ENCODE results near the gene MYG1.

Gene MYG1

GRCh38 chr12:53267306-53267998, 32.0 kb upstream of the MYG1 start:
- 62 to 80% methylated on average over 7 to 9 of the region's 18 CpGs for WGBS, 2 experiments (ENCODE audit: insufficient coverage in 2 of 2)

GRCh38 chr12:53267999-53268629, 31.4 kb upstream of the MYG1 start, which contains the start of gene ESPL1:
Gene ESPL1 (plus strand): TSS chr12:53268299. CDS start chr12:53268767, 468 bp downstream.
- H3K27ac ChIP-seq (ENCODE audit: low read depth, low read length, severe bottlenecking) = no peak within 1 kb of the TSS
- peaks cover 20% of the 10 kb centered on the region for H3K4me1 ChIP-seq (ENCODE audit: control insufficient read depth, insufficient read depth, low read length, poor library complexity, severe bottlenecking)
- H3K9me3 ChIP-seq (ENCODE audit: control insufficient read depth, low read length) = no peaks in the 10 kb centered on the region
- WGBS, 2 experiments (ENCODE audit: insufficient coverage in 2 of 2) = 0 to 1% methylated on average over 39 to 46 of the region's 58 CpGs
- peaks cover 36% of the 10 kb centered on the region for H3K36me3 ChIP-seq (ENCODE audit: control insufficient read depth, insufficient read depth, low read length)
- H3K4me3 ChIP-seq (ENCODE audit: extremely low read depth, insufficient read depth, low read length, poor library complexity, severe bottlenecking) = peak within 1 kb of the TSS; percentile 62

More at GRCh38 chr12:53267306-53267998, 32.0 kb upstream of the MYG1 start:
- Histone ChIP-seq H3K4me1 (ENCODE audit: control insufficient read depth, insufficient read depth, low read length, poor library complexity, severe bottlenecking) (peaks cover 19% of the 10 kb centered on the region), H3K9me3 (ENCODE audit: control insufficient read depth, low read length) (no peaks in the 10 kb centered on the region), H3K27ac (ENCODE audit: low read depth, low read length, severe bottlenecking) (no peak overlapping the region), H3K36me3 (ENCODE audit: control insufficient read depth, insufficient read depth, low read length) (peaks cover 30% of the 10 kb centered on the region), H3K4me3 (ENCODE audit: extremely low read depth, insufficient read depth, low read length, poor library complexity, severe bottlenecking) (peak overlapping the region; percentile 62)

GRCh38 chr12:53268630-53269562, 30.6 kb upstream of the MYG1 start:
- Histone ChIP-seq H3K9me3 (ENCODE audit: control insufficient read depth, low read length) (no peaks in the 10 kb centered on the region), H3K4me3 (ENCODE audit: extremely low read depth, insufficient read depth, low read length, poor library complexity, severe bottlenecking) (peak overlapping the region; percentile 62), H3K4me1 (ENCODE audit: control insufficient read depth, insufficient read depth, low read length, poor library complexity, severe bottlenecking) (peaks cover 20% of the 10 kb centered on the region), H3K36me3 (ENCODE audit: control insufficient read depth, insufficient read depth, low read length) (peaks cover 36% of the 10 kb centered on the region), H3K27ac (ENCODE audit: low read depth, low read length, severe bottlenecking) (no peak overlapping the region)
- WGBS, 2 experiments (ENCODE audit: insufficient coverage in 2 of 2) = 74% methylated on average over 16 to 17 of the region's 20 CpGs

GRCh38 chr12:53274445-53274844, 25.1 kb upstream of the MYG1 start:
- 94 to 100% methylated on average over 4 of the region's 5 CpGs for WGBS, 2 experiments (ENCODE audit: insufficient coverage in 2 of 2)
- Histone ChIP-seq H3K4me1 (ENCODE audit: control insufficient read depth, insufficient read depth, low read length, poor library complexity, severe bottlenecking) (peaks cover 14% of the 10 kb centered on the region), H3K4me3 (ENCODE audit: extremely low read depth, insufficient read depth, low read length, poor library complexity, severe bottlenecking) (no peak overlapping the region), H3K9me3 (ENCODE audit: control insufficient read depth, low read length) (no peaks in the 10 kb centered on the region), H3K27ac (ENCODE audit: low read depth, low read length, severe bottlenecking) (no peak overlapping the region), H3K36me3 (ENCODE audit: control insufficient read depth, insufficient read depth, low read length) (peaks cover 78% of the 10 kb centered on the region)

- Histone ChIP-seq H3K36me3 (ENCODE audit: control insufficient read depth, insufficient read depth, low read length) (peaks cover 77% of the 10 kb centered on the region), H3K9me3 (ENCODE audit: control insufficient read depth, low read length) (no peaks in the 10 kb centered on the region), H3K27ac (ENCODE audit: low read depth, low read length, severe bottlenecking) (no peak overlapping the region), H3K4me1 (ENCODE audit: control insufficient read depth, insufficient read depth, low read length, poor library complexity, severe bottlenecking) (peaks cover 4% of the 10 kb centered on the region), H3K4me3 (ENCODE audit: extremely low read depth, insufficient read depth, low read length, poor library complexity, severe bottlenecking) (no peak overlapping the region)
- WGBS, 2 experiments (ENCODE audit: insufficient coverage in 2 of 2) = 92 to 100% methylated on average over 11 of the region's 11 CpGs
These were observed 23.0 kb upstream of the MYG1 start for GRCh38 chr12:53276511-53276910.

GRCh38 chr12:53277981-53278380, 21.5 kb upstream of the MYG1 start:
- WGBS, 2 experiments (ENCODE audit: insufficient coverage in 2 of 2) = 97 to 98% methylated on average over 7 of the region's 9 CpGs
- H3K4me1 ChIP-seq (ENCODE audit: control insufficient read depth, insufficient read depth, low read length, poor library complexity, severe bottlenecking) = no peaks in the 10 kb centered on the region
- H3K4me3 ChIP-seq (ENCODE audit: extremely low read depth, insufficient read depth, low read length, poor library complexity, severe bottlenecking) = no peak overlapping the region
- no peak overlapping the region for H3K27ac ChIP-seq (ENCODE audit: low read depth, low read length, severe bottlenecking)
- H3K9me3 ChIP-seq (ENCODE audit: control insufficient read depth, low read length) = no peaks in the 10 kb centered on the region
- H3K36me3 ChIP-seq (ENCODE audit: control insufficient read depth, insufficient read depth, low read length) = peaks cover 80% of the 10 kb centered on the region

GRCh38 chr12:53279283-53279869, 20.1 kb upstream of the MYG1 start:
- peaks cover 91% of the 10 kb centered on the region for H3K36me3 ChIP-seq (ENCODE audit: control insufficient read depth, insufficient read depth, low read length)

GRCh38 chr12:53279888-53280498, 19.5 kb upstream of the MYG1 start:
- WGBS, 2 experiments (ENCODE audit: insufficient coverage in 2 of 2) = 87 to 94% methylated on average over 5 of the region's 9 CpGs
- Histone ChIP-seq H3K4me3 (ENCODE audit: extremely low read depth, insufficient read depth, low read length, poor library complexity, severe bottlenecking) (no peak overlapping the region), H3K27ac (ENCODE audit: low read depth, low read length, severe bottlenecking) (no peak overlapping the region), H3K36me3 (ENCODE audit: control insufficient read depth, insufficient read depth, low read length) (peaks cover 91% of the 10 kb centered on the region), H3K4me1 (ENCODE audit: control insufficient read depth, insufficient read depth, low read length, poor library complexity, severe bottlenecking) (no peaks in the 10 kb centered on the region), H3K9me3 (ENCODE audit: control insufficient read depth, low read length) (no peaks in the 10 kb centered on the region)

More at GRCh38 chr12:53279283-53279869, 20.1 kb upstream of the MYG1 start:
- Histone ChIP-seq H3K9me3 (ENCODE audit: control insufficient read depth, low read length) (no peaks in the 10 kb centered on the region), H3K4me1 (ENCODE audit: control insufficient read depth, insufficient read depth, low read length, poor library complexity, severe bottlenecking) (no peaks in the 10 kb centered on the region), H3K27ac (ENCODE audit: low read depth, low read length, severe bottlenecking) (no peak overlapping the region), H3K4me3 (ENCODE audit: extremely low read depth, insufficient read depth, low read length, poor library complexity, severe bottlenecking) (no peak overlapping the region)
- 89 to 100% methylated on average over 2 to 3 of the region's 3 CpGs for WGBS, 2 experiments (ENCODE audit: insufficient coverage in 2 of 2)

- Histone ChIP-seq H3K4me3 (ENCODE audit: extremely low read depth, insufficient read depth, low read length, poor library complexity, severe bottlenecking) (no peak overlapping the region), H3K4me1 (ENCODE audit: control insufficient read depth, insufficient read depth, low read length, poor library complexity, severe bottlenecking) (no peaks in the 10 kb centered on the region), H3K36me3 (ENCODE audit: control insufficient read depth, insufficient read depth, low read length) (peaks cover 88% of the 10 kb centered on the region), H3K9me3 (ENCODE audit: control insufficient read depth, low read length) (no peaks in the 10 kb centered on the region), H3K27ac (ENCODE audit: low read depth, low read length, severe bottlenecking) (no peak overlapping the region)
- 93 to 98% methylated on average over 5 to 9 of the region's 9 CpGs for WGBS, 2 experiments (ENCODE audit: insufficient coverage in 2 of 2)
These were observed 13.0 kb upstream of the MYG1 start for GRCh38 chr12:53286448-53286847.

- no peaks in the 10 kb centered on the region for H3K4me1 ChIP-seq (ENCODE audit: control insufficient read depth, insufficient read depth, low read length, poor library complexity, severe bottlenecking)
- no peak overlapping the region for H3K27ac ChIP-seq (ENCODE audit: low read depth, low read length, severe bottlenecking)
- no peak overlapping the region for H3K4me3 ChIP-seq (ENCODE audit: extremely low read depth, insufficient read depth, low read length, poor library complexity, severe bottlenecking)
- no peaks in the 10 kb centered on the region for H3K9me3 ChIP-seq (ENCODE audit: control insufficient read depth, low read length)
- H3K36me3 ChIP-seq (ENCODE audit: control insufficient read depth, insufficient read depth, low read length) = peaks cover 87% of the 10 kb centered on the region
- WGBS, 2 experiments (ENCODE audit: insufficient coverage in 2 of 2) = 80 to 85% methylated on average over 7 to 10 of the region's 11 CpGs
These were observed 11.7 kb upstream of the MYG1 start for GRCh38 chr12:53287741-53288216.
